ENCODE results near the gene CTNND2.
"Not testable (repeated sequence)": the region's sequence is repeated elsewhere in the genome, so short reads cannot be mapped to it uniquely, and the experiment has no call there.

Gene CTNND2

GRCh38 chr5:11007269-11007870 is 896.9 kb downstream of the CTNND2 start:
- no peak for ATAC-seq

GRCh38 chr5:11004523-11004922 is 899.7 kb downstream of the CTNND2 start:
- ATAC-seq, result not testable (repeated sequence)

GRCh38 chr5:11000515-11001353 is 903.5 kb downstream of the CTNND2 start:
- no peak for ATAC-seq

GRCh38 chr5:10999714-11000113 is 904.5 kb downstream of the CTNND2 start:
- ATAC-seq, result no peak

GRCh38 chr5:10995891-10996290 is 908.4 kb downstream of the CTNND2 start:
- ATAC-seq, result no peak

- ATAC-seq, result no peak
Measured at GRCh38 chr5:10994091-10994986, 909.9 kb downstream of the CTNND2 start.

- no peak for ATAC-seq
Measured at GRCh38 chr5:10990634-10991033, 913.6 kb downstream of the CTNND2 start.

- no peak for ATAC-seq
Measured at GRCh38 chr5:10989577-10990263, 914.5 kb downstream of the CTNND2 start.

GRCh38 chr5:10988622-10989021 is 915.6 kb downstream of the CTNND2 start:
- ATAC-seq, result no peak

GRCh38 chr5:10987925-10988504 is 916.2 kb downstream of the CTNND2 start:
- peak; percentile 58 for ATAC-seq

- ATAC-seq, result no peak
Measured at GRCh38 chr5:10987276-10987924, 916.8 kb downstream of the CTNND2 start.

- ATAC-seq, result no peak
Measured at GRCh38 chr5:10985721-10986110, 918.5 kb downstream of the CTNND2 start.

- no peak for ATAC-seq
Measured at GRCh38 chr5:10985091-10985720, 919.0 kb downstream of the CTNND2 start.

- ATAC-seq, result no peak
Measured at GRCh38 chr5:10984021-10984715, 920.1 kb downstream of the CTNND2 start.

GRCh38 chr5:10982626-10983025 is 921.6 kb downstream of the CTNND2 start:
- ATAC-seq, result no peak

- no peak for ATAC-seq
Measured at GRCh38 chr5:10981932-10982331, 922.3 kb downstream of the CTNND2 start.

- no peak for ATAC-seq
Measured at GRCh38 chr5:10977011-10977410, 927.2 kb downstream of the CTNND2 start.

GRCh38 chr5:10975945-10976344 is 928.3 kb downstream of the CTNND2 start:
- ATAC-seq, result no peak

GRCh38 chr5:10974850-10975249 is 929.4 kb downstream of the CTNND2 start:
- ATAC-seq, result no peak

GRCh38 chr5:10973316-10973715 is 930.9 kb downstream of the CTNND2 start:
- no peak for ATAC-seq
